ENCODE data around the gene TRIM8. TPM values are rescaled to one million over a fixed set of nuclear protein-coding genes. Genes with fewer than 3 reads are reported as not detected.

TRIM8 gene
- total and polyA plus RNA-seq, 2 of the 8 experiments (the other 6 are each of a cell fraction or from before 2014, with no cell fraction given): 24.9 to 38.8 TPM

DNA sequence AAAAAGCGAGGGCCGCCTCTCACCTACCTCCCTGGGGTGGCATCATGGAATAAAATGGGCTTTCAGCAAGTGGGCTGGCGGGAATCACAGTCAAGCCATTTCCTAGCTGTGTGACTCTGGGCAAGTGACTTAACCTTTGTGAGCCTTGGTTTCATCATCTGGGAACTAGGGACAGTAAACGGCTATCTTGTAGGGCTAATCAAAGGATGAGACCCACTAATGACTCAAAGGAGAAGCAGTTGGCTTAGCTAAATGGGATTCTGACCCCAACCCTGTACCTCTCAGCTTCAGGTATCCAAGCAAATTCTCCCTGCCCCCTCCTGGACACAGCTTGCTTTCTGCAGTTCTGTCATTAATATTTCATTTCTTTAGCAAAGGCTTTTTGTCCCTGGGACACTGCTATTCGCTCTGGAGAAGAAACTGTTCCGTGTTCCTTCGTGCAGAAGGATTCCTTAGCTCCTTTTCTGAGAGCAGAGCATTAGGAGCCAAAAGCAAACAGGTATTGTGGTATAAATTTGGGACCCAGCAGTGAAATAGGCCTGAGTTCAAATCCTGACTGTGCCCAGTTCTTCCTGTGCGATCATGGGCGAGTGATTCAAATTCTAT lies 25.9 kb downstream of the TRIM8 start (continued):
- TF ChIP-seq RAD21 (IDR thresholded peaks at IDR 0.05 in 1 of 2, conservative IDR thresholded peaks at IDR 0.05 in 1 of 2; ENCODE audit: low read depth in 2 of 2, low read length in 2 of 2) (no peak), KDM1A (IDR thresholded peaks at IDR 0.05; ENCODE audit: borderline replicate concordance, low read length) (no peak)
